Gastroesophageal sphincter (tissue), 3 donors: ENCODE data around the gene DICER1.

Source experiments
- EP300 ChIP-seq: sonication (generic); formaldehyde crosslinking; IDR thresholded peaks from one replicate; pipeline ENCODE4 v1.6.1; 2017; ENCODE audit warnings: antibody characterized with exemption, mild to moderate bottlenecking
- POLR2A ChIP-seq, 2 donors: fragments of 450-650 bp; IDR thresholded peaks; one replicate each; pipeline ENCODE4 v1.6.1; 2017; ENCODE audit warnings: antibody characterized with exemption in 2 of 2, mild to moderate bottlenecking in 2 of 2, moderate library complexity in 1 of 2
- POLR2AphosphoS5 ChIP-seq: sonication (generic); formaldehyde crosslinking; IDR thresholded peaks from one replicate; pipeline ENCODE4 v1.6.1; 2017; ENCODE audit warnings: antibody characterized with exemption
- TF ChIP-seq, protein P1 (sequence below), 4 experiments: fragments of 200-600 bp in 2 of 4; fragments of 450-650 bp in 2 of 4; sonication (generic) in 1 of 4; IDR thresholded peaks; one replicate each; pipeline ENCODE4 v1.5.1; 2017 to 2019; ENCODE audit warnings: antibody characterized with exemption in 4 of 4, mild to moderate bottlenecking in 2 of 4, moderate library complexity in 2 of 4

GRCh38 chr14:95104911-95105310, 52.4 kb downstream of the DICER1 start:
- TF ChIP-seq POLR2AphosphoS5 (no peak), POLR2A (IDR thresholded peaks at IDR 0.05) (no peak), EP300 (no peak)
- TF ChIP-seq, protein P1, sequence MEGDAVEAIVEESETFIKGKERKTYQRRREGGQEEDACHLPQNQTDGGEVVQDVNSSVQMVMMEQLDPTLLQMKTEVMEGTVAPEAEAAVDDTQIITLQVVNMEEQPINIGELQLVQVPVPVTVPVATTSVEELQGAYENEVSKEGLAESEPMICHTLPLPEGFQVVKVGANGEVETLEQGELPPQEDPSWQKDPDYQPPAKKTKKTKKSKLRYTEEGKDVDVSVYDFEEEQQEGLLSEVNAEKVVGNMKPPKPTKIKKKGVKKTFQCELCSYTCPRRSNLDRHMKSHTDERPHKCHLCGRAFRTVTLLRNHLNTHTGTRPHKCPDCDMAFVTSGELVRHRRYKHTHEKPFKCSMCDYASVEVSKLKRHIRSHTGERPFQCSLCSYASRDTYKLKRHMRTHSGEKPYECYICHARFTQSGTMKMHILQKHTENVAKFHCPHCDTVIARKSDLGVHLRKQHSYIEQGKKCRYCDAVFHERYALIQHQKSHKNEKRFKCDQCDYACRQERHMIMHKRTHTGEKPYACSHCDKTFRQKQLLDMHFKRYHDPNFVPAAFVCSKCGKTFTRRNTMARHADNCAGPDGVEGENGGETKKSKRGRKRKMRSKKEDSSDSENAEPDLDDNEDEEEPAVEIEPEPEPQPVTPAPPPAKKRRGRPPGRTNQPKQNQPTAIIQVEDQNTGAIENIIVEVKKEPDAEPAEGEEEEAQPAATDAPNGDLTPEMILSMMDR (IDR thresholded peaks at IDR 0.05) = no peak
